H9 (cell line): ENCODE measurements around the gene HOXB1. TPM values are rescaled to one million over a fixed set of nuclear protein-coding genes. Genes with fewer than 3 reads are reported as not detected.
A peak's percentile ranks its signal among the peaks of the same experiment; 100 is the strongest.

ENCODE experiments used
- DNase-seq: peaks from one replicate; pipeline ENCODE4 v3.0.0-alpha.2; 2017
- H2AFZ ChIP-seq: one replicate; pipeline ENCODE4 v1.6.1; 2013; ENCODE audit warnings: mild to moderate bottlenecking, low read length, control low read depth, moderate library complexity
- H2AK5ac ChIP-seq: 2 replicates; pipeline ENCODE4 v1.6.1; 2013; ENCODE audit warnings: low read length, control low read depth, mixed read lengths; ENCODE audit not compliant: insufficient read length
- H2BK120ac ChIP-seq: one replicate; pipeline ENCODE4 v1.6.1; 2013; ENCODE audit warnings: low read depth, mild to moderate bottlenecking, low read length, control low read depth, inconsistent platforms; ENCODE audit not compliant: poor library complexity, severe bottlenecking
- H2BK12ac ChIP-seq: 2 replicates; pipeline ENCODE4 v1.6.1; 2013; ENCODE audit warnings: low read length, control low read depth, mixed read lengths, low read depth; ENCODE audit not compliant: insufficient read length
- H2BK15ac ChIP-seq: 2 replicates; pipeline ENCODE4 v1.6.1; 2013; ENCODE audit warnings: low read depth, low read length, control low read depth
- H2BK20ac ChIP-seq: one replicate; pipeline ENCODE4 v1.6.1; 2013; ENCODE audit warnings: low read depth, mild to moderate bottlenecking, low read length, control low read depth, inconsistent platforms; ENCODE audit not compliant: poor library complexity, severe bottlenecking
- H2BK5ac ChIP-seq: 2 replicates; pipeline ENCODE4 v1.6.1; 2013; ENCODE audit warnings: low read length, control low read depth, mixed read lengths; ENCODE audit not compliant: insufficient read length
- H3K14ac ChIP-seq: 2 replicates; pipeline ENCODE4 v1.6.1; 2013; ENCODE audit warnings: low read length, control low read depth; ENCODE audit not compliant: insufficient read depth
- H3K18ac ChIP-seq: 2 replicates; pipeline ENCODE4 v1.6.1; 2013; ENCODE audit warnings: low read depth, mild to moderate bottlenecking, mixed read lengths, low read length, control low read depth; ENCODE audit not compliant: insufficient read length
- H3K23ac ChIP-seq: 2 replicates; pipeline ENCODE4 v1.6.1; 2013; ENCODE audit warnings: low read length, control low read depth, mixed read lengths, low read depth; ENCODE audit not compliant: insufficient read length
- H3K23me2 ChIP-seq: 2 replicates; pipeline ENCODE4 v1.6.1; 2013; ENCODE audit warnings: low read depth, mild to moderate bottlenecking, mixed read lengths, low read length, control low read depth; ENCODE audit not compliant: insufficient read length, poor library complexity, severe bottlenecking
- H3K27ac ChIP-seq: 2 replicates; pipeline ENCODE4 v1.5.1; 2013; ENCODE audit warnings: low read length, control low read depth, mixed read lengths, low read depth; ENCODE audit not compliant: insufficient read length
- H3K27me3 ChIP-seq: 2 replicates; pipeline ENCODE4 v1.6.1; 2013; ENCODE audit warnings: low read length, control low read depth, inconsistent platforms; ENCODE audit not compliant: insufficient read depth
- H3K4ac ChIP-seq: 2 replicates; pipeline ENCODE4 v1.6.1; 2013; ENCODE audit warnings: low read depth, mild to moderate bottlenecking, control low read depth, inconsistent platforms, low read length, moderate library complexity
- H3K4me1 ChIP-seq: 2 replicates; pipeline ENCODE4 v1.6.1; 2013; ENCODE audit warnings: low read length, control low read depth, inconsistent platforms; ENCODE audit not compliant: insufficient read depth
- H3K4me2 ChIP-seq: 2 replicates; pipeline ENCODE4 v1.6.1; 2013; ENCODE audit warnings: low read length, control low read depth, mixed read lengths; ENCODE audit not compliant: insufficient read length, insufficient read depth
- H3K56ac ChIP-seq: 2 replicates; pipeline ENCODE4 v1.6.1; 2013; ENCODE audit warnings: low read depth, mild to moderate bottlenecking, mixed read lengths, low read length, control low read depth; ENCODE audit not compliant: insufficient read length
- H3K79me1 ChIP-seq: 2 replicates; pipeline ENCODE4 v1.6.1; 2013; ENCODE audit warnings: low read depth, mild to moderate bottlenecking, moderate library complexity, low read length, control low read depth, inconsistent platforms; ENCODE audit not compliant: insufficient read depth, poor library complexity, severe bottlenecking
- H3K79me2 ChIP-seq: 2 replicates; pipeline ENCODE4 v1.6.1; 2013; ENCODE audit warnings: low read length, control low read depth, inconsistent platforms; ENCODE audit not compliant: insufficient read depth
- H3K9ac ChIP-seq: 2 replicates; pipeline ENCODE4 v1.6.1; 2013; ENCODE audit warnings: low read length, control low read depth, mixed read lengths; ENCODE audit not compliant: insufficient read length; ENCODE audit errors: extremely low read depth
- H3K9me3 ChIP-seq: one replicate; pipeline ENCODE4 v1.6.1; 2013; ENCODE audit warnings: low read depth, low read length, inconsistent platforms; ENCODE audit not compliant: control insufficient read depth
- H3T11ph ChIP-seq: one replicate; pipeline ENCODE4 v1.6.1; 2013; ENCODE audit warnings: mild to moderate bottlenecking, low read length, control low read depth, inconsistent platforms
- H4K20me1 ChIP-seq: one replicate; pipeline ENCODE4 v1.6.1; 2013; ENCODE audit not compliant: control insufficient read depth, insufficient read length, insufficient read depth
- H4K5ac ChIP-seq: 2 replicates; pipeline ENCODE4 v1.6.1; 2013; ENCODE audit warnings: low read depth, mild to moderate bottlenecking, mixed read lengths, low read length, control low read depth; ENCODE audit not compliant: insufficient read length
- H4K8ac ChIP-seq: replicated peaks from 2 replicates; pipeline ENCODE4 v1.6.1; 2013; ENCODE audit warnings: low read length, control low read depth, mixed read lengths, low read depth; ENCODE audit not compliant: insufficient read length
- H4K91ac ChIP-seq: 2 replicates; pipeline ENCODE4 v1.6.1; 2013; ENCODE audit warnings: low read depth, mild to moderate bottlenecking, moderate library complexity, mixed read lengths, low read length, control low read depth; ENCODE audit not compliant: insufficient read length
- H3K27ac Mint-ChIP-seq, 3 experiments: 2 replicates in 2 of 3; 3 replicates in 1 of 3; pipeline ENCODE4 v1.8.0; 2020 to 2021; ENCODE audit warnings: mixed read lengths in 3 of 3, mild to moderate bottlenecking in 1 of 3, moderate library complexity in 1 of 3
- H3K27me3 Mint-ChIP-seq: 2 replicates; pipeline ENCODE4 v1.8.0; 2021; ENCODE audit warnings: low read depth, mild to moderate bottlenecking, moderate library complexity, mixed read lengths
- H3K36me3 Mint-ChIP-seq, 3 experiments: 2 replicates in 2 of 3; 3 replicates in 1 of 3; pipeline ENCODE4 v1.8.0; 2020 to 2021; ENCODE audit warnings: low read depth in 3 of 3, mixed read lengths in 3 of 3; ENCODE audit not compliant: insufficient read depth in 1 of 3
- H3K4me1 Mint-ChIP-seq, 2 experiments: 2 replicates each; pipeline ENCODE4 v1.8.0; 2020; ENCODE audit warnings: mixed read lengths in 2 of 2
- H3K4me3 Mint-ChIP-seq, 2 experiments: 2 replicates in 1 of 2; 3 replicates in 1 of 2; pipeline ENCODE4 v1.8.0; 2020 to 2021; ENCODE audit warnings: mild to moderate bottlenecking in 2 of 2, mixed read lengths in 2 of 2, moderate library complexity in 1 of 2
- H3K9me3 Mint-ChIP-seq, 2 experiments: 2 replicates in 1 of 2; 3 replicates in 1 of 2; pipeline ENCODE4 v1.8.0; 2020; ENCODE audit warnings: mild to moderate bottlenecking in 2 of 2, mixed read lengths in 2 of 2, moderate library complexity in 1 of 2
- CTCF ChIP-seq: fragments of 200-600 bp; sonication (generic); conservative IDR thresholded peaks from 3 replicates; pipeline ENCODE4 v1.8.0; 2021; ENCODE audit warnings: antibody characterized with exemption, mild to moderate bottlenecking
- WGBS: extraction: QIAGEN DNeasy Blood & Tissue Kit; methylation state at CpG from one replicate; pipeline ENCODE4 v1.1.7; 2013; ENCODE audit warnings: missing lambda C conversion rate, low lambda C conversion rate, mixed read lengths; ENCODE audit not compliant: insufficient read length; ENCODE audit errors: extremely low coverage; 5-methylcytosine and 5-hydroxymethylcytosine counted together
- total RNA-seq: library from RNA; stranded (reverse); gene quantifications from 2 replicates; pipeline ENCODE4 v1.2.1, GENCODE V29; 2021

The HOXB1 gene
- total RNA-seq, 1 experiment from 2014 or later = not detected

DNA sequence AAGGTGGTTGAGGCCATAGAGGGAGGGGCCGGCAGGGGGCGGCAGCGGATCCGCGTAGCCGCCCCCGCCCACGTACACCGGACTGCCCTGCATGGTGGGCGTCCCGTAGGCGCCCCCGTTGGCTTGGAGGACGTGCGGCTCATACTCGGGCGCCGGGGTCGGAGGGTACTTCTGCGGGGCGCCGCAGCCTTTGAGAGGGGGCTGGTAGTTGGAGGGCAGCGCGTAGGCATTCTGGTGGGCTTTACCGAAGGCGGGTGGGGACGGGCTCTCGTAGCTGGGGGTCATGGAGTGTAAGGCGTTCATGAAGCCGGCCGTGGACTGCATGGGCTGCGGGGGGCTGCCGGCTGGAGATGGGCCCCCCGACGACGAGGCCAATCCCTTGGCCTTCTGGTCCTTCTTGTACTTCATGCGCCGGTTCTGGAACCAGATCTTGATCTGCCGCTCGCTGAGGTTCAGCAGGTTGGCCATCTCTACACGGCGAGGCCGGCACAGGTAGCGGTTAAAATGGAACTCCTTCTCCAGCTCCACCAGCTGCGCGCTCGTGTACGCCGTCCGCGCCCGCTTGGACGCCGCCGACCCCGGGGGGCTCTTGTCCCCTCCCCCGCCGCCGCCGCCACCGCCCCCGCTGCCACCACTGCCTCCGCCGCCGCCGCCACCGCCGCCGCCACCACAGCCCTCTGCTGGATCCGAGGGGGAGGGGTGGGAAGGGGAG, 19.8 kb upstream of the HOXB1 start:
- no peak overlapping the region for H3K27ac ChIP-seq
- H4K5ac ChIP-seq = no peak overlapping the region

More for the DNA sequence above, 19.8 kb upstream of the HOXB1 start:
- H3K56ac ChIP-seq = no peak overlapping the region
- H3T11ph ChIP-seq = no peak overlapping the region
- no peak overlapping the region for H2BK20ac ChIP-seq
- no peak overlapping the region for H3K27ac Mint-ChIP-seq
- no peak overlapping the region for H3K4me2 ChIP-seq
- no CpG with 5 or more reads among the region's 70 CpGs for WGBS
- H2BK120ac ChIP-seq = no peak overlapping the region
- H2BK12ac ChIP-seq = no peak overlapping the region
- H2BK15ac ChIP-seq = no peak overlapping the region
- no peak overlapping the region; a peak in 1 of 5 replicates for H3K4me3 Mint-ChIP-seq
- H3K27me3 ChIP-seq = peaks cover 91% of the 10 kb centered on the region
- H3K23ac ChIP-seq = no peak overlapping the region
- DNase-seq = peak; percentile 75
- H4K91ac ChIP-seq = no peak overlapping the region
- no peaks in the 10 kb centered on the region for H3K23me2 ChIP-seq
- no peak overlapping the region for H3K14ac ChIP-seq
- H3K79me1 ChIP-seq = no peaks in the 10 kb centered on the region
- H3K9me3 ChIP-seq = no peaks in the 10 kb centered on the region
- H4K8ac ChIP-seq = no peak overlapping the region
- no peak overlapping the region for H2AK5ac ChIP-seq
- H3K4me1 Mint-ChIP-seq = peaks cover 32 to 58% of the 10 kb centered on the region in 2 experiments
- H3K36me3 Mint-ChIP-seq = no peaks in the 10 kb centered on the region
- no peak overlapping the region for H3K4ac ChIP-seq
- H3K9ac ChIP-seq = no peak overlapping the region
- H3K27me3 Mint-ChIP-seq = peaks cover 99% of the 10 kb centered on the region
- H3K18ac ChIP-seq = no peak overlapping the region
- no peak overlapping the region for H2AFZ ChIP-seq
- peaks cover 3% of the 10 kb centered on the region; the same call in 1 of the 2 replicates for H3K4me1 ChIP-seq
- TF ChIP-seq CTCF = peak; percentile 70
- no peaks in the 10 kb centered on the region for H3K79me2 ChIP-seq
- peaks cover 11% of the 10 kb centered on the region in 2 experiments; a peak in 4 of 5 replicates for H3K9me3 Mint-ChIP-seq
- no peak overlapping the region for H2BK5ac ChIP-seq
- peaks cover 3% of the 10 kb centered on the region for H4K20me1 ChIP-seq
